HUDEP-2 (cell line): Measurements from ENCODE around the gene RAD23A.
"Not testable (repeated sequence)": the region's sequence is repeated elsewhere in the genome, so short reads cannot be mapped to it uniquely, and the experiment has no call there.

ENCODE experiments used
- DNase-seq, 76 experiments: peaks; one replicate each; lab custom pipeline; 2025; ENCODE audit not compliant: unreplicated experiment in 76 of 76; lab: John Stamatoyannopoulos, UW

RAD23A gene

DNA sequence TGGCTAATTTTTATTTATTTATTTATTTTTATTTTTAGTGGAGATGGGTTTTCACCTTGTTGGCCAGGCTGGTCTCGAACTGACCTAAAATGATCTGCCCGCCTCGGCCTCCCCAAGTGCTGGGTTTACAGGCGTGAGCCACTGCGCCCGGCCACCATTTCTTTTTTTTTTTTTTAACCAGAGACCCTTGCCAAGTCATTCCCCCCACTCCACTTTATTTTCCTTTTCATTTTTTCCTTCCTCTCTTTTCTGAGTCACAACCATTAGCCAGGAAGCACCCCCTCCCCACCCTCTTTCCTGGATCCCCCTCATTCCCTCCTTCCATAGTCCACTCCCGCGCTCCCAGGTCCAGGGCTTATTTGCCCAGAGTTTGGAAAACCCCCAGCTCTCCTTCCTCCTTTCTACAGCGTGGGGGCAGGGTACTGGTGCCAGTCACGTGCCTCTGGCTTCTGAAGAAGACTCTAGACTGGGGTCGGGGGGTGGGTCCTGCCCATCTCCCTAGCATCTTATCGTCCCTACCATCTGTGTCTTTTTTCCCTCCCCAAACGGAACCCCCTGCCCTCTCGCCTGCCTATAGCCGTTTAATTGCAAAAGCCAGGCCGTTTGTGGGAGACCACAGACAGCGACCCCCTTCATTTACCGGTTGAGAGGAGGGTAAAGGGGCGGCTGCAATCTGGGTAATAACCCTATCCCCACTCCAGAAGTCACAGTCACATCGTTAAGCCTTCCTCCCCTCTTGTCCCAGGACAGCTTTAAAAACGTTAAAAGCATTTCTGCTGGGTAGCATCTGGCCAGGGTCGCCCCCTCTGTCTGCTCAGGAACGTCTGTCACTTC lies 8.4 kb upstream of the RAD23A start:
- peak in 66 of 76 experiments; percentile 29 to 98 (median 66) for DNase-seq

DNA sequence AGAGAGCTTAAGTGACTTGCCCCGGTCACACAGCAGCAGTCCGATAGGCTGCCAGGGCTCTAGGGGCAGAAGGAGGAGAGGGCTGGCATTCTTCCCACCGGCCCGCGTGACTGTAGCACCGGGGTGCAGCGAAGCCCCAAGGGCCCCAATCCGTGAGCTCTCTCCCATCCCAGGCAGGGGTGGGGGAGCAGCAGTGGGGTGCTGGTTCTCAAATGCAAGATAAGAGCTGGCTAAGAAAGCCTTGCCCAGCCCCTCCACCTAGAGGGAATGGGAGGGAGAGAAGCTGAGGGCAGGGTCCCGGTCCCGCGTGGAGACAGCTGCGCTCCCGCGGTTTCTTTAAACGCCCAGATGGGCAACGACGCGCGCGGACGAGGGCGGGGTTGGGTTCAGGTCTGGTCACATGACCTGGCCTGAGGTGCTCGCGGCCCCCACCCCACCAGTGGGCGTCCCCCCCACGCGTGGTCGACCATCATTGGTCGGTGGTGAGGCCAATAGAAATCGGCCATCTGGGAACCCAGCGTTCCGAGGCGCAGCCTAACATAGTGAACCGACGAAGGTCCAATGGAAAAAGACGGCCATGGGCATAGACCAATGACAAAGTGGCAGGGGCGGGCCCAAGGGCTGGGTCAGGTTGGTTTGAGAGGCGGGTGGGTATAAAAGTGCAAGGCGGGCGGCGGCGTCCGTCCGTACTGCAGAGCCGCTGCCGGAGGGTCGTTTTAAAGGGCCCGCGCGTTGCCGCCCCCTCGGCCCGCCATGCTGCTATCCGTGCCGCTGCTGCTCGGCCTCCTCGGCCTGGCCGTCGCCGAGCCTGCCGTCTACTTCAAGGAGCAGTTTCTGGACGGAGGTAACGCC lies 7.5 kb upstream of the RAD23A start, which contains the start of gene CALR:
Gene CALR (plus strand): TSS at position 683 of the 852 bp plus-strand sequence. CDS start 71 bp downstream, at position 754.
- DNase-seq: peak; percentile 93 to 100 (median 100)

DNA sequence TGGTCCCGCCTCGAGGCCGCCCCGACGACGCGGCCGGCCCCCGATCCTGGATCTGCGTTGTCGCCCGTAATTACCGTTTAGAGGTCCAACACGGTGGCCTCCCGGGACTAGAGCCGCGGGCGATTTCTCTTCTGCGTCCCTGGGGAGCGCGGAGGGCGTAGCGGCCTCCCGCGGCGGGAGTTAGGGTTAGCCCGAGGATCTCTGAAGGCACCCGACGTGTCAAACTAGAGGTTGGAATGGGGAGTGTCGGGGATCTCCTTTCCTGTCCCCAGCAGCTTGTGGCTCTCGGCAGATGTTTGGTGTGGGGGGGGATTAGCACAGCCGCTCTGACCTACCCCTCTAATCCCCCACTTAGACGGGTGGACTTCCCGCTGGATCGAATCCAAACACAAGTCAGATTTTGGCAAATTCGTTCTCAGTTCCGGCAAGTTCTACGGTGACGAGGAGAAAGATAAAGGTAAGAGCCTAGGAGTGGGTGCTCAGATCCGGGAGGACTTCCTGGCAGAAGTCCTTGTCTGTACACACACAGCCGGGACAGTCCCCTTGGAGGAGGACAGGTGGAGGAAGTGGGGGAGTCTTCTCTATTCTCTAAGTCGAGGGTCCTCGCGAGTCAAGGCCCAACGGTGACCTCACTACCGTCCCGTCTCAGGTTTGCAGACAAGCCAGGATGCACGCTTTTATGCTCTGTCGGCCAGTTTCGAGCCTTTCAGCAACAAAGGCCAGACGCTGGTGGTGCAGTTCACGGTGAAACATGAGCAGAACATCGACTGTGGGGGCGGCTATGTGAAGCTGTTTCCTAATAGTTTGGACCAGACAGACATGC lies 6.7 kb upstream of the RAD23A start:
- peak in 20 of 76 experiments; percentile 22 to 68 (median 44) for DNase-seq

DNA sequence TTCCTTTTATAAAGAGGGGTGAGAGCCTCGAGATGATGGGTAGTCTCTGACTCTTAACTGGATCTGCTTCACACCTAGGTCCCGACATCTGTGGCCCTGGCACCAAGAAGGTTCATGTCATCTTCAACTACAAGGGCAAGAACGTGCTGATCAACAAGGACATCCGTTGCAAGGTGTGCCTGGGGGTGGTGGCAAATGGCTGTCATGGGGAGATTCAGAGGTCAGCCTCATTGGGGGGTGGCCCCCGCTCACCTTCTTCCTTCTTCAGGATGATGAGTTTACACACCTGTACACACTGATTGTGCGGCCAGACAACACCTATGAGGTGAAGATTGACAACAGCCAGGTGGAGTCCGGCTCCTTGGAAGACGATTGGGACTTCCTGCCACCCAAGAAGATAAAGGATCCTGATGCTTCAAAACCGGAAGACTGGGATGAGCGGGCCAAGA lies 5.7 kb upstream of the RAD23A start:
- DNase-seq: no peak

- DNase-seq: no peak
Measured at GRCh38 chr19:12940897-12941296, 4.8 kb upstream of the RAD23A start.

DNA sequence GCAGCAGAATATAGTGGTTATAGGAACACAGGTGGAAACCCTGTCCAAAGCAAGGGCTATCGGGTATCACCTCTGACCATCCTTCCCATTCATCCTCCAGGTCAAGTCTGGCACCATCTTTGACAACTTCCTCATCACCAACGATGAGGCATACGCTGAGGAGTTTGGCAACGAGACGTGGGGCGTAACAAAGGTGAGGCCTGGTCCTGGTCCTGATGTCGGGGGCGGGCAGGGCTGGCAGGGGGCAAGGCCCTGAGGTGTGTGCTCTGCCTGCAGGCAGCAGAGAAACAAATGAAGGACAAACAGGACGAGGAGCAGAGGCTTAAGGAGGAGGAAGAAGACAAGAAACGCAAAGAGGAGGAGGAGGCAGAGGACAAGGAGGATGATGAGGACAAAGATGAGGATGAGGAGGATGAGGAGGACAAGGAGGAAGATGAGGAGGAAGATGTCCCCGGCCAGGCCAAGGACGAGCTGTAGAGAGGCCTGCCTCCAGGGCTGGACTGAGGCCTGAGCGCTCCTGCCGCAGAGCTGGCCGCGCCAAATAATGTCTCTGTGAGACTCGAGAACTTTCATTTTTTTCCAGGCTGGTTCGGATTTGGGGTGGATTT lies 2.1 kb upstream of the RAD23A start:
- DNase-seq: no peak

- DNase-seq: no peak
Measured at GRCh38 chr19:12944104-12944674, 1.5 kb upstream of the RAD23A start.

DNA sequence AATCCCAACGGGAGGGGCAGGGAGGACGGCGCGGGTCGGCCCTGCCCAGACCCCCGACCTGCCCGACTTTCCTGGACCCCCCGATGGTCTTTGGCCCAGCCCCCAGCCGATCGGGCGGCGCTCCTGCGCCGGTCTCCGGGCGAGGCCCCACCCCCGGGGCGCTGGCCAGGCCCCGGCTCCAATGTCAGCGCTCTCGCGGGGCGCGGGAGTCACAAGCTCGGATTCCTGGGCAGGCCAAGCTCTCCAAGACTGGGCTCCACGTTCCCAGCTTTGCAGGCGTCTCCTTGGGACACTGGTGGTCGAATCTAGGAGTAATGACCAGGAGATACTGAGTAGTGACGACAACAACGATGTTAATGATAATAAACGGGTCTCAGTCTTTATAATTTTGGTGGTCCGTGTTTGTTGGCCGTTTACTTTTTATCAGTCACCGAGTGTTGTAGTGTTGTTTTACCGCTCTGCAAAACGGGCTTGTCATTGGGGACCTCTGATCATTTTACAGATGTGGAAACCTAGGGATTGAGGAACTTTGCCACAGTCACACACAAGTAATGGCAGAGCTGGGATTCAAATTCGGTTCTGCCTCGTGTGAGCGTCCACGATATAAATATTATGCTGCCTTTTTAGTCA lies 545 bp downstream of the RAD23A start:
- DNase-seq: peak in 64 of 76 experiments; percentile 35 to 81 (median 68)

DNA sequence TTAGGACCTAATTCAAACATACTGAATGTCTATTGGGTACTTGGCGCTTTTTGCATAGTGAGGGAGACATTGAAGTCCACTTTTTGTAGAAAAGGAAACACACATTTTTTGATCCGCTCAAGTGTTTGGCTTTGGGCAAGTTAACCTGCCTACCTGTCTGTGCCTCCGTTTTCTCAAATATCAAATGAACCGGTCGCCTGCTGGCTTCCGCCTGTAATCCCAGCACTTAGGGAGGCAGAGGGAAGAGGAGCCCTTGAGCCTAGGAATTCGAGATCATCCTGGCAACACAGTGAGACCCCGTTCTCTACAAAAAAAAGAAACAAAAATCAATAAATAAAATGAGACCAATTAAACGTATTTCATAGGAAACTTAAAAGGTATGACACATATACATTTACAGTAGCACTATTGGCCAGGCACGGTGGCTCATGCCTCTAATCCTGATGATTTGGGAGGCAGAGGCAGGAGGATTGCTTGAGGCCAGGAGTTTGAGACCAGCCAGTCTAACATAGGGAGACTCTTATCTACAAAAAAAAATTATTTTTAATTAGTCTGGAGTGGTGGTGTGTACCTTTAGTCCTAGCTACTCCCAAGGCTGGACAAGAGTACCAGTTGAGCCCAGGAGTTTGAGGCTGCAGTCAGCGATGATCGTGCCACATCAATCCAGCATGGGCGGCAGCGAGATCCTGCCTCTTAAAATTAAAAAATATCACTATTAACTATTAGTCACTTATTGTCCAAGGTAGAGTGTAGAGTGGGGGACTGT lies 1.3 kb downstream of the RAD23A start:
- peak in 2 of 76 experiments; percentile 41 to 50 for DNase-seq

GRCh38 chr19:12947702-12948611 lies 2.3 kb downstream of the RAD23A start:
- peak in 75 of 76 experiments; percentile 76 to 100 (median 99) for DNase-seq

DNA sequence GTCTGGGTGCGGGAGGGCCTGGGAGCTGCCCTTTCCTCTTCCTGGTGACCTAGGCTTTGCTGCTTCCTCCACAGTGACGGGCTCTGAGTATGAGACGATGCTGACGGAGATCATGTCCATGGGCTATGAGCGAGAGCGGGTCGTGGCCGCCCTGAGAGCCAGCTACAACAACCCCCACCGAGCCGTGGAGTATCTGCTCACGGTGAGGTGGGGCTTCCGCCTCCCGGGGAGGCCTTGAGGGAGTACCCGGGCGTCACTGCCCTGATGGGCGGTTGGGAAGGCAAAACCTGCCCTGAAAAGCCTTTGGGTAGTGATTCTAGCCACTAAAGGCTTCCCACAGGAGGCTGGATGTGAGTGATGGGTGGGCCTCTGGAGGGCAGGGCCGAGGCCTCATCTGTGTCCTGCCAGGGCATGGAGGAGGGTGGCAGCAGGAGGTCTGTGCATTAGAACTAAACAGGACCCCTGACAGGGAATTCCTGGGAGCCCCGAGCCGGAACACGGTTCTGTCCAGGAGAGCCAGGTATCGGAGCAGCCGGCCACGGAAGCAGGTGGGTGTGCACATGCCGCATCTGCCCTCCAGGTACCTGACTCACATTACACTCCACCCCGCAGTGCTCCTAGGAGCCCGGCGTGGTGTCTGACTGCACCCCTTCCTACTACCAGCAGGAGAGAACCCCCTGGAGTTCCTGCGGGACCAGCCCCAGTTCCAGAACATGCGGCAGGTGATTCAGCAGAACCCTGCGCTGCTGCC lies 3.1 kb downstream of the RAD23A start:
- peak in 1 of 76 experiments; percentile 10 for DNase-seq

DNA sequence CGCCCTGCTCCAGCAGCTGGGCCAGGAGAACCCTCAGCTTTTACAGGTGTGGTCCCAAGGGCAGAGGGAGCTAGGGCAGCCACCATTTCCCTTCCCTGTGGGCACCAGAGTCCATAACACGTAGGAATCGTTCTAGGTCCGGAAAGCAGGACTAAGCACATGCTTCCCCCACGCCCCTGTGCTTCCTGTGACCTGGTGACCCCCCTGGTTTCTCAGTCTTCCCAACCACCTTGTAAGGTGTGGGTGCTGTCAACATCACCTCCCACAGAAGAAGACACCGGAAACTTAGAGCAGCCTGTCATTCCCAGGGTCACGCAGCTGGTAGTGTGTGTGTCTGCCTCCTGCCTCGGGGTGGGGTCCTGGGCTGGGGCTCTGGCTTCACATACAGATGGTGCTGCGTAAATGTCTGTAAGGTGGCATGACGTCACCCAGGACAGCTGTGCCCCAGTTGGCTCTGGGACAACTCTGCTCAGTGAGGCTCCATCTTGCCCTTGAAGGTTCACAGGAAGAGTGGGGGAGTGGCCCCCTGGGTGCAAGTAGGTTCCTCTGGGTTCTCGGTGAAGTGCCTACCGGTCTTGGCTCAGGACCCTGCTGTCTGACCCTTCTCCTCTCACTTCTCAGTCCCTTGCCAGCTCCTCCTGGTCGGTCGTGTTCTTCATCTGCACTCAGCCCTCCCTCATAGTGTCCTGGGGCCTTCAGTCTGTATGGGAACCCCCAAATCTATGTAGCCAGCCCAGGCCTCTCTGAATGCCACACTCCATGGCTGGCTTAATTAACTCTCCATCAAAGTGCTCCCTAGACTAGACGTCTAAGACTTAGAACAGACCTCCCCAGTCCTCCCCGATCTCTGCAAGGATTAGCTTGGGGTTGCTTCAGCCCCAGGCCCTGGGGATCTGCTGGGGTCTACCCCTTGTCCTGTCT lies 4.0 kb downstream of the RAD23A start:
- peak in 1 of 76 experiments; percentile 6 for DNase-seq

DNA sequence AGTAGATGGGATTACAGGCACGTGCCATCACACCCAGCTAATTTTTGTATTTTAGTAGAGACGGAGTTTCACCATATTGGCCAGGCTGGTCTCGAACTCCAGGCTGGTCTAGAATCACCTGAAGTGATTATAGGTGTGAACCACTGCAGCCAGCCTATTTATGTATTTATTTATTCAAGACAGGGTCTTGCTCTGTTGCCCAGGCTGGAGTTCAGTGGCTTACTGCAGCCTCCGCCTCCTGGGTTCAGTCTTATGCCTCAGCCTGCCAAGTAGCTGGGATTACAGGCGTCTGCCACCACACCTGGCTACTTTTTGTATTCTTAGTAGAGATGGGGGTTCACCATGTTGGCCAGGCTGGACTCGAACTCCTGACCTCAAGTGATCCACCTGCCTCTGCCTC lies 6.4 kb downstream of the RAD23A start:
- not testable (repeated sequence) for DNase-seq

DNA sequence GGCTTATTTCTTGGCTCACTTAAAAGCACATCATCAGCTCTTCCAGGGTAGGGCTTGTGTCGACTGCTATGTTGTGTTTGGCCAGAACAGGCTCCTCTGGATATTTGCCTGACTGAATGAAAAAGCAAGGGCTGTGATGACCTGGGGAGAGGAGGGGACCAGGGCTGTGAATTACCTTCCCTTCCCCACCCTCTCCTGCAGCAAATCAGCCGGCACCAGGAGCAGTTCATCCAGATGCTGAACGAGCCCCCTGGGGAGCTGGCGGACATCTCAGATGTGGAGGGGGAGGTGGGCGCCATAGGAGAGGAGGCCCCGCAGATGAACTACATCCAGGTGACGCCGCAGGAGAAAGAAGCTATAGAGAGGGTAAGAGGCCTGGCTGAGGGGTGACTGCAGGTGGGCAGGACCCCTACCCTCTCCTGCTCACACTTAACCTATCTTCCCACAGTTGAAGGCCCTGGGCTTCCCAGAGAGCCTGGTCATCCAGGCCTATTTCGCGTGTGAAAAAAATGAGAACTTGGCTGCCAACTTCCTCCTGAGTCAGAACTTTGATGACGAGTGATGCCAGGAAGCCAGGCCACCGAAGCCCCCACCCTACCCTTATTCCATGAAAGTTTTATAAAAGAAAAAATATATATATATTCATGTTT lies 7.0 kb downstream of the RAD23A start:
- peak in 2 of 76 experiments; percentile 19 to 34 for DNase-seq

GRCh38 chr19:12953138-12953798 lies 7.6 kb downstream of the RAD23A start:
- DNase-seq: peak in 26 of 76 experiments; percentile 20 to 60 (median 48)
